ENCODE results near the gene APBB2. TPM values are rescaled to one million over a fixed set of nuclear protein-coding genes. Genes with fewer than 3 reads are reported as not detected.

Gene APBB2
- total and polyA plus RNA-seq, 10 of the 15 experiments (the other 5 are each of a cell fraction or from before 2014, with no cell fraction given), result 2.7 to 24.6 (median 19.0) TPM

GRCh38 chr4:40874901-40875300 lies 339.4 kb downstream of the APBB2 start (continued):
- TF ChIP-seq NRF1 (conservative IDR thresholded peaks at IDR 0.05; ENCODE audit: low read depth, low read length) (no peak), NKRF (conservative IDR thresholded peaks at IDR 0.05) (no peak), JUNB (IDR thresholded peaks at IDR 0.05) (no peak), POLR2AphosphoS2 (IDR thresholded peaks at IDR 0.05; ENCODE audit: low read depth, low read length) (no peak), RAD51 (IDR thresholded peaks at IDR 0.05) (no peak), KAT2A (conservative IDR thresholded peaks at IDR 0.05; ENCODE audit: control insufficient read depth, low read depth, low read length) (no peak), FOXK2 (IDR thresholded peaks at IDR 0.05) (no peak), KDM1A (IDR thresholded peaks at IDR 0.05; ENCODE audit: borderline replicate concordance) (no peak), RFX5 (IDR thresholded peaks at IDR 0.05; ENCODE audit: low read depth, low read length) (no peak), MYB (IDR thresholded peaks at IDR 0.05; ENCODE audit: borderline replicate concordance, low read depth, low read length) (no peak), SMAD1 (IDR thresholded peaks at IDR 0.05; ENCODE audit: low read depth, partially characterized antibody) (no peak)
- TF ChIP-seq, protein P1, sequence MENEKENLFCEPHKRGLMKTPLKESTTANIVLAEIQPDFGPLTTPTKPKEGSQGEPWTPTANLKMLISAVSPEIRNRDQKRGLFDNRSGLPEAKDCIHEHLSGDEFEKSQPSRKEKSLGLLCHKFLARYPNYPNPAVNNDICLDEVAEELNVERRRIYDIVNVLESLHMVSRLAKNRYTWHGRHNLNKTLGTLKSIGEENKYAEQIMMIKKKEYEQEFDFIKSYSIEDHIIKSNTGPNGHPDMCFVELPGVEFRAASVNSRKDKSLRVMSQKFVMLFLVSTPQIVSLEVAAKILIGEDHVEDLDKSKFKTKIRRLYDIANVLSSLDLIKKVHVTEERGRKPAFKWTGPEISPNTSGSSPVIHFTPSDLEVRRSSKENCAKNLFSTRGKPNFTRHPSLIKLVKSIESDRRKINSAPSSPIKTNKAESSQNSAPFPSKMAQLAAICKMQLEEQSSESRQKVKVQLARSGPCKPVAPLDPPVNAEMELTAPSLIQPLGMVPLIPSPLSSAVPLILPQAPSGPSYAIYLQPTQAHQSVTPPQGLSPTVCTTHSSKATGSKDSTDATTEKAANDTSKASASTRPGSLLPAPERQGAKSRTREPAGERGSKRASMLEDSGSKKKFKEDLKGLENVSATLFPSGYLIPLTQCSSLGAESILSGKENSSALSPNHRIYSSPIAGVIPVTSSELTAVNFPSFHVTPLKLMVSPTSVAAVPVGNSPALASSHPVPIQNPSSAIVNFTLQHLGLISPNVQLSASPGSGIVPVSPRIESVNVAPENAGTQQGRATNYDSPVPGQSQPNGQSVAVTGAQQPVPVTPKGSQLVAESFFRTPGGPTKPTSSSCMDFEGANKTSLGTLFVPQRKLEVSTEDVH (IDR thresholded peaks at IDR 0.05; ENCODE audit: low read depth, partially characterized antibody), result no peak
